ENCODE results near the gene PRMT9.

- TF ChIP-seq POLR2A (IDR thresholded peaks at IDR 0.05; ENCODE audit: low read length): no peak
- no peak for TF ChIP-seq GATA1 (IDR thresholded peaks at IDR 0.05; ENCODE audit: low read depth, low read length)
These were observed 43.6 kb downstream of the PRMT9 start for GRCh38 chr4:147640331-147640730.
